KOPT-K1 (cell line): Measurements from ENCODE around the gene MAG.

ENCODE experiments used
- H3K27ac ChIP-seq: fragments of 200-600 bp; sonication (generic); 2 replicates; pipeline ENCODE4 v1.5.1; 2016; ENCODE audit warnings: antibody characterized with exemption, mild to moderate bottlenecking, low read depth, low read length; ENCODE audit not compliant: poor library complexity, severe bottlenecking
- H3K36me3 ChIP-seq: fragments of 200-600 bp; sonication (generic); 2 replicates; pipeline ENCODE4 v1.5.1; 2017; ENCODE audit warnings: antibody characterized with exemption, mild to moderate bottlenecking, low read length, moderate library complexity; ENCODE audit not compliant: insufficient read depth
- H3K9me3 ChIP-seq: fragments of 200-600 bp; sonication (generic); 2 replicates; pipeline ENCODE4 v1.5.1; 2017; ENCODE audit warnings: antibody characterized with exemption, low read length, mild to moderate bottlenecking; ENCODE audit not compliant: insufficient read depth, poor library complexity, severe bottlenecking

Gene MAG

GRCh38 chr19:35291916-35292315 is at the start of gene MAG:
Gene MAG (plus strand): TSS chr19:35292161. CDS start chr19:35295409, 3,248 bp downstream.
- Histone ChIP-seq H3K27ac (no peak within 1 kb of the TSS), H3K9me3 (no peaks in the 10 kb centered on the region), H3K36me3 (no peaks in the 10 kb centered on the region)

GRCh38 chr19:35246466-35247092 is 45.4 kb upstream of the MAG start:
- H3K27ac ChIP-seq = no peak overlapping the region
- H3K36me3 ChIP-seq = no peaks in the 10 kb centered on the region
- H3K9me3 ChIP-seq = peaks cover 51% of the 10 kb centered on the region

GRCh38 chr19:35247526-35248309 is 44.2 kb upstream of the MAG start:
- Histone ChIP-seq H3K27ac (no peak overlapping the region), H3K36me3 (no peaks in the 10 kb centered on the region), H3K9me3 (peaks cover 45% of the 10 kb centered on the region)

GRCh38 chr19:35248310-35249145 is 43.4 kb upstream of the MAG start, which contains the start of gene LSR:
Gene LSR (plus strand): TSS chr19:35249002. CDS start chr19:35249023, 21 bp downstream.
- H3K9me3 ChIP-seq = peaks cover 37% of the 10 kb centered on the region
- H3K36me3 ChIP-seq = no peaks in the 10 kb centered on the region
- H3K27ac ChIP-seq = no peak within 1 kb of the TSS

GRCh38 chr19:35249146-35249847 is 42.7 kb upstream of the MAG start:
- H3K27ac ChIP-seq = no peak overlapping the region
- H3K9me3 ChIP-seq = peaks cover 29% of the 10 kb centered on the region
- H3K36me3 ChIP-seq = no peaks in the 10 kb centered on the region

- Histone ChIP-seq H3K36me3 (no peaks in the 10 kb centered on the region), H3K27ac (no peak overlapping the region)
Measured at GRCh38 chr19:35249848-35250711, 41.9 kb upstream of the MAG start.

GRCh38 chr19:35251456-35251855 is 40.5 kb upstream of the MAG start:
- Histone ChIP-seq H3K9me3 (peaks cover 22% of the 10 kb centered on the region), H3K27ac (no peak overlapping the region), H3K36me3 (no peaks in the 10 kb centered on the region)

More at GRCh38 chr19:35249848-35250711, 41.9 kb upstream of the MAG start:
- H3K9me3 ChIP-seq = peaks cover 25% of the 10 kb centered on the region

GRCh38 chr19:35253316-35254286 is 38.4 kb upstream of the MAG start:
- Histone ChIP-seq H3K36me3 (no peaks in the 10 kb centered on the region), H3K27ac (no peak overlapping the region), H3K9me3 (peaks cover 5% of the 10 kb centered on the region)

GRCh38 chr19:35254341-35255297 is 37.3 kb upstream of the MAG start:
- no peaks in the 10 kb centered on the region for H3K9me3 ChIP-seq
- H3K27ac ChIP-seq = no peak overlapping the region
- no peaks in the 10 kb centered on the region for H3K36me3 ChIP-seq

- Histone ChIP-seq H3K9me3 (no peaks in the 10 kb centered on the region), H3K27ac (no peak overlapping the region)
Measured at GRCh38 chr19:35256566-35256965, 35.4 kb upstream of the MAG start.

GRCh38 chr19:35257113-35257461 is 34.9 kb upstream of the MAG start:
- no peaks in the 10 kb centered on the region for H3K36me3 ChIP-seq
- no peaks in the 10 kb centered on the region for H3K9me3 ChIP-seq
- no peak overlapping the region for H3K27ac ChIP-seq

More at GRCh38 chr19:35256566-35256965, 35.4 kb upstream of the MAG start:
- no peaks in the 10 kb centered on the region for H3K36me3 ChIP-seq

GRCh38 chr19:35260694-35261304 is 31.2 kb upstream of the MAG start:
- no peaks in the 10 kb centered on the region for H3K9me3 ChIP-seq
- no peaks in the 10 kb centered on the region for H3K36me3 ChIP-seq
- H3K27ac ChIP-seq = no peak overlapping the region
